ENCODE results near the gene HIPK3. TPM values are rescaled to one million over a fixed set of nuclear protein-coding genes. Genes with fewer than 3 reads are reported as not detected.

The HIPK3 gene
- total RNA-seq, 2 donors from 2014 or later = 31.6 to 33.2 TPM

GRCh38 chr11:33347490-33348125 is 90.4 kb downstream of the HIPK3 start:
- H3K36me3 Mint-ChIP-seq (ENCODE audit: low read depth) = peaks cover 37% of the 10 kb centered on the region
- Histone ChIP-seq H3K9ac (ENCODE audit: extremely low read depth, low read length, poor library complexity, severe bottlenecking) (no peak overlapping the region), H3K27me3 (ENCODE audit: control insufficient read depth, insufficient read depth, low read length, poor library complexity, severe bottlenecking) (no peaks in the 10 kb centered on the region), H3K4me3 (ENCODE audit: low read length) (no peak overlapping the region), H3K27ac (ENCODE audit: low read depth, low read length) (no peak overlapping the region), H3K4me1 (ENCODE audit: control insufficient read depth, insufficient read depth, low read length) (no peaks in the 10 kb centered on the region), H3K9me3 (ENCODE audit: control insufficient read depth, low read length) (no peaks in the 10 kb centered on the region), H3K36me3 (ENCODE audit: control insufficient read depth, insufficient read depth, low read length) (peaks cover 68% of the 10 kb centered on the region)
- H3K9me3 Mint-ChIP-seq = no peaks in the 10 kb centered on the region
- TF ChIP-seq CTCF (conservative IDR thresholded peaks at IDR 0.05) = no peak
- no peak overlapping the region for H3K4me3 Mint-ChIP-seq
- no peak overlapping the region for H3K27ac Mint-ChIP-seq
- H3K27me3 Mint-ChIP-seq (ENCODE audit: insufficient read depth) = no peaks in the 10 kb centered on the region
- no peak for DNase-seq
- 93 to 100% methylated on average over 2 of the region's 2 CpGs for WGBS, 2 experiments (ENCODE audit: insufficient coverage in 1 of 2, insufficient read length in 1 of 2)
- no peaks in the 10 kb centered on the region for H3K4me1 Mint-ChIP-seq

- Histone ChIP-seq H3K36me3 (ENCODE audit: control insufficient read depth, insufficient read depth, low read length) (peaks cover 77% of the 10 kb centered on the region), H3K9ac (ENCODE audit: extremely low read depth, low read length, poor library complexity, severe bottlenecking) (no peak overlapping the region), H3K27me3 (ENCODE audit: control insufficient read depth, insufficient read depth, low read length, poor library complexity, severe bottlenecking) (no peaks in the 10 kb centered on the region), H3K4me1 (ENCODE audit: control insufficient read depth, insufficient read depth, low read length) (no peaks in the 10 kb centered on the region), H3K27ac (ENCODE audit: low read depth, low read length) (no peak overlapping the region), H3K9me3 (ENCODE audit: control insufficient read depth, low read length) (no peaks in the 10 kb centered on the region), H3K4me3 (ENCODE audit: low read length) (no peak overlapping the region)
- Mint-ChIP-seq H3K27me3 (ENCODE audit: insufficient read depth) (no peaks in the 10 kb centered on the region), H3K4me3 (no peak overlapping the region), H3K9me3 (no peaks in the 10 kb centered on the region), H3K27ac (no peak overlapping the region), H3K4me1 (no peaks in the 10 kb centered on the region), H3K36me3 (ENCODE audit: low read depth) (peaks cover 51% of the 10 kb centered on the region)
- 94 to 100% methylated on average over 2 to 4 of the region's 4 CpGs for WGBS, 2 experiments (ENCODE audit: insufficient coverage in 1 of 2, insufficient read length in 1 of 2)
- DNase-seq = no peak
- TF ChIP-seq CTCF (conservative IDR thresholded peaks at IDR 0.05) = no peak
Measured at GRCh38 chr11:33350287-33350686, 93.1 kb downstream of the HIPK3 start.

- no peak for TF ChIP-seq CTCF (conservative IDR thresholded peaks at IDR 0.05)
- 91 to 100% methylated on average over 3 to 4 of the region's 4 CpGs for WGBS, 2 experiments (ENCODE audit: insufficient coverage in 1 of 2, insufficient read length in 1 of 2)
Measured at GRCh38 chr11:33358150-33358831, 101.1 kb downstream of the HIPK3 start.

More at GRCh38 chr11:33358150-33358831, 101.1 kb downstream of the HIPK3 start:
- H3K27me3 ChIP-seq (ENCODE audit: control insufficient read depth, insufficient read depth, low read length, poor library complexity, severe bottlenecking) = no peaks in the 10 kb centered on the region
- no peak overlapping the region for H3K9ac ChIP-seq (ENCODE audit: extremely low read depth, low read length, poor library complexity, severe bottlenecking)
- no peak for DNase-seq
- Mint-ChIP-seq H3K36me3 (ENCODE audit: low read depth) (peaks cover 9% of the 10 kb centered on the region), H3K27me3 (ENCODE audit: insufficient read depth) (no peaks in the 10 kb centered on the region), H3K27ac (no peak overlapping the region), H3K4me1 (no peaks in the 10 kb centered on the region), H3K4me3 (no peak overlapping the region), H3K9me3 (no peaks in the 10 kb centered on the region)
- H3K4me1 ChIP-seq (ENCODE audit: control insufficient read depth, insufficient read depth, low read length) = no peaks in the 10 kb centered on the region
- peaks cover 24% of the 10 kb centered on the region for H3K36me3 ChIP-seq (ENCODE audit: control insufficient read depth, insufficient read depth, low read length)
- H3K27ac ChIP-seq (ENCODE audit: low read depth, low read length) = no peak overlapping the region
- H3K9me3 ChIP-seq (ENCODE audit: control insufficient read depth, low read length) = no peaks in the 10 kb centered on the region
- H3K4me3 ChIP-seq (ENCODE audit: low read length) = no peak overlapping the region
